Measurements from ENCODE around the gene TP53TG5. TPM values are rescaled to one million over a fixed set of nuclear protein-coding genes. Genes with fewer than 3 reads are reported as not detected.

Gene TP53TG5
- total RNA-seq, 1 experiment from 2014 or later, result not detected

- Histone ChIP-seq H3K36me3 (ENCODE audit: low read depth, low read length) (no peaks in the 10 kb centered on the region), H3K4me2 (ENCODE audit: low read length) (peak overlapping the region; percentile 99), H3K9me3 (ENCODE audit: low read length) (no peaks in the 10 kb centered on the region), H3K4me3 (ENCODE audit: low read length) (peak overlapping the region; percentile 88), H3K4me1 (ENCODE audit: insufficient read depth, low read length) (peaks cover 20% of the 10 kb centered on the region), H3K27me3 (ENCODE audit: low read length) (no peaks in the 10 kb centered on the region), H2AFZ (ENCODE audit: low read length) (no peak overlapping the region), H3F3A (ENCODE audit: low read length, unreplicated experiment) (no peaks in the 10 kb centered on the region), H3K27ac (ENCODE audit: low read length) (no peak overlapping the region), H3K79me2 (ENCODE audit: low read length) (no peaks in the 10 kb centered on the region), H3K9ac (ENCODE audit: low read length) (peak overlapping the region; percentile 80; the same call in 1 of the 2 replicates), H3K9me2 (replicated peaks; ENCODE audit: low read length) (no peaks in the 10 kb centered on the region), H4K20me1 (ENCODE audit: low read length) (no peaks in the 10 kb centered on the region)
- ChIA-PET POLR2A (ENCODE audit: unreplicated experiment) (interaction anchor here (1.0 kb wide), 1 partner anchor 8 kb away, joined by 5 read pairs; the partner anchor contains the start of gene PIGT), CTCF (no interaction called here)
- ATAC-seq (no peak), DNase-seq (no peak)
- BruUV-seq (replicated peaks), result TSS peak; percentile 28
- intact Hi-C loops (cut with micrococcal nuclease), result no loop called here
- TF ChIP-seq CTCF (conservative IDR thresholded peaks at IDR 0.05; ENCODE audit: low read depth, low read length), result no peak
- no peak for TF ChIP-seq EZH2phosphoT487 (IDR thresholded peaks at IDR 0.05; ENCODE audit: borderline replicate concordance, low read length)
- no peak for TF ChIP-seq EZH2 (IDR thresholded peaks at IDR 0.05; ENCODE audit: low read length, unreplicated experiment)
Measured at GRCh38 chr20:45407067-45407745, 29.1 kb upstream of the TP53TG5 start.

GRCh38 chr20:45406260-45407066, 28.3 kb upstream of the TP53TG5 start:
- Histone ChIP-seq H3K27ac (ENCODE audit: low read length) (peak overlapping the region; percentile 30), H2AFZ (ENCODE audit: low read length) (peak overlapping the region; percentile 93), H4K20me1 (ENCODE audit: low read length) (no peaks in the 10 kb centered on the region), H3K36me3 (ENCODE audit: low read depth, low read length) (no peaks in the 10 kb centered on the region), H3K9ac (ENCODE audit: low read length) (peak overlapping the region; percentile 80), H3K4me3 (ENCODE audit: low read length) (peak overlapping the region; percentile 88), H3K4me1 (ENCODE audit: insufficient read depth, low read length) (peaks cover 20% of the 10 kb centered on the region), H3K27me3 (ENCODE audit: low read length) (no peaks in the 10 kb centered on the region), H3K9me2 (replicated peaks; ENCODE audit: low read length) (no peaks in the 10 kb centered on the region), H3K9me3 (ENCODE audit: low read length) (no peaks in the 10 kb centered on the region), H3F3A (ENCODE audit: low read length, unreplicated experiment) (no peaks in the 10 kb centered on the region), H3K4me2 (ENCODE audit: low read length) (peak overlapping the region; percentile 99), H3K79me2 (ENCODE audit: low read length) (no peaks in the 10 kb centered on the region)
- CTCF ChIA-PET, result interaction anchor here (0.9 kb wide), 1 partner anchor 38 kb away, joined by 4 read pairs; no protein-coding TSS in a partner anchor
- ATAC-seq, result peak; percentile 35
- POLR2A ChIA-PET (ENCODE audit: unreplicated experiment), result interaction anchor here (1.0 kb wide), 1 partner anchor 9 kb away, joined by 5 read pairs; the partner anchor contains the start of gene PIGT
- no TSS peak for BruUV-seq (replicated peaks)
- intact Hi-C loops (cut with micrococcal nuclease), result no loop called here
- peak; percentile 52 for DNase-seq
- TF ChIP-seq CTCF (conservative IDR thresholded peaks at IDR 0.05; ENCODE audit: low read depth, low read length) (0 out of 2 replicates have a peak, but pooled peaks have one; percentile 21), EZH2 (IDR thresholded peaks at IDR 0.05; ENCODE audit: low read length, unreplicated experiment) (no peak), EZH2phosphoT487 (IDR thresholded peaks at IDR 0.05; ENCODE audit: borderline replicate concordance, low read length) (no peak)
